ENCODE results near the gene PLEKHG4B.
"Not testable (repeated sequence)": the region's sequence is repeated elsewhere in the genome, so short reads cannot be mapped to it uniquely, and the experiment has no call there.

PLEKHG4B gene

GRCh38 chr5:159448-160172 is 67.6 kb downstream of the PLEKHG4B start:
- no peak for DNase-seq

- DNase-seq: no peak
Observed at GRCh38 chr5:160173-160510, 68.2 kb downstream of the PLEKHG4B start.

GRCh38 chr5:160921-161802 is 69.2 kb downstream of the PLEKHG4B start:
- no peak for DNase-seq

GRCh38 chr5:161803-162110 is 69.8 kb downstream of the PLEKHG4B start:
- DNase-seq: no peak

GRCh38 chr5:162190-162564 is 70.2 kb downstream of the PLEKHG4B start:
- no peak for DNase-seq

GRCh38 chr5:162565-163337 is 70.8 kb downstream of the PLEKHG4B start:
- DNase-seq: no peak

- DNase-seq: no peak
Observed at GRCh38 chr5:163338-163620, 71.3 kb downstream of the PLEKHG4B start.

- DNase-seq: no peak
Observed at GRCh38 chr5:163841-164240, 71.9 kb downstream of the PLEKHG4B start.

- DNase-seq: no peak
Observed at GRCh38 chr5:164244-164643, 72.3 kb downstream of the PLEKHG4B start.

GRCh38 chr5:164783-165182 is 72.8 kb downstream of the PLEKHG4B start:
- DNase-seq: not testable (repeated sequence)

- no peak for DNase-seq
Observed at GRCh38 chr5:166441-167372, 74.7 kb downstream of the PLEKHG4B start.

GRCh38 chr5:167511-167910 is 75.5 kb downstream of the PLEKHG4B start:
- no peak for DNase-seq

GRCh38 chr5:167982-168660 is 76.2 kb downstream of the PLEKHG4B start:
- no peak for DNase-seq

- DNase-seq: no peak
Observed at GRCh38 chr5:169071-169727, 77.2 kb downstream of the PLEKHG4B start.

- DNase-seq: no peak
Observed at GRCh38 chr5:169728-170094, 77.7 kb downstream of the PLEKHG4B start.

GRCh38 chr5:170971-171800 is 79.2 kb downstream of the PLEKHG4B start:
- no peak for DNase-seq

GRCh38 chr5:171801-172331 is 79.9 kb downstream of the PLEKHG4B start:
- DNase-seq: no peak

- no peak for DNase-seq
Observed at GRCh38 chr5:172421-172820, 80.5 kb downstream of the PLEKHG4B start.

GRCh38 chr5:172841-173251 is 80.9 kb downstream of the PLEKHG4B start:
- no peak for DNase-seq

Measured in CD4-positive, alpha-beta T cell treated with Interleukin-21 for 1 hour (primary cell).